ACC112 (cell line): Measurements from ENCODE around the gene ATM.
"Not testable (repeated sequence)": the region's sequence is repeated elsewhere in the genome, so short reads cannot be mapped to it uniquely, and the experiment has no call there.

Source experiments
- H2AFZ ChIP-seq: fragments of 200-600 bp; sonication (generic); one replicate; pipeline ENCODE4 v1.6.0; 2017; ENCODE audit warnings: antibody characterized with exemption, low read length; ENCODE audit not compliant: unreplicated experiment
- H3K27ac ChIP-seq: fragments of 200-600 bp; sonication (generic); 2 replicates; pipeline ENCODE4 v1.5.1; 2014; ENCODE audit warnings: low read depth, mild to moderate bottlenecking, antibody characterized with exemption, low read length, moderate library complexity
- H3K27me3 ChIP-seq: fragments of 200-600 bp; sonication (generic); 2 replicates; pipeline ENCODE4 v1.6.1; 2014; ENCODE audit warnings: mild to moderate bottlenecking, antibody characterized with exemption, low read length, moderate library complexity, mixed read lengths; ENCODE audit not compliant: insufficient read depth
- H3K36me3 ChIP-seq: fragments of 200-600 bp; sonication (generic); 2 replicates; pipeline ENCODE4 v1.6.1; 2016; ENCODE audit warnings: mild to moderate bottlenecking, antibody characterized with exemption, low read length, moderate library complexity, mixed read lengths; ENCODE audit not compliant: insufficient read depth
- H3K4me1 ChIP-seq: fragments of 200-600 bp; sonication (generic); one replicate; pipeline ENCODE4 v1.6.1; 2016; ENCODE audit warnings: low read length, mixed read lengths; ENCODE audit not compliant: insufficient read depth, unreplicated experiment, control insufficient read depth
- H3K4me3 ChIP-seq: fragments of 200-600 bp; sonication (generic); 2 replicates; pipeline ENCODE4 v1.5.1; 2014; ENCODE audit warnings: mild to moderate bottlenecking, low read depth, low read length
- H3K79me2 ChIP-seq: fragments of 200-600 bp; sonication (generic); one replicate; pipeline ENCODE4 v1.6.0; 2016; ENCODE audit warnings: low read length; ENCODE audit not compliant: control insufficient read depth, unreplicated experiment, insufficient read depth

The ATM gene

GRCh38 chr11:108370315-108370714 is 147.4 kb downstream of the ATM start:
- Histone ChIP-seq H3K4me3 (no peak overlapping the region), H3K79me2 (no peaks in the 10 kb centered on the region), H3K27me3 (no peaks in the 10 kb centered on the region), H2AFZ (no peak overlapping the region), H3K4me1 (peaks cover 11% of the 10 kb centered on the region), H3K27ac (no peak overlapping the region), H3K36me3 (peaks cover 18% of the 10 kb centered on the region; the same call in 1 of the 2 replicates)

- H2AFZ ChIP-seq: no peak overlapping the region
- H3K27ac ChIP-seq: no peak overlapping the region
- peaks cover 11% of the 10 kb centered on the region for H3K4me1 ChIP-seq
- no peaks in the 10 kb centered on the region for H3K79me2 ChIP-seq
- no peak overlapping the region for H3K4me3 ChIP-seq
- H3K36me3 ChIP-seq: peaks cover 18% of the 10 kb centered on the region; the same call in 1 of the 2 replicates
- no peaks in the 10 kb centered on the region for H3K27me3 ChIP-seq
Observed at GRCh38 chr11:108370990-108371389, 148.1 kb downstream of the ATM start.

- H3K79me2 ChIP-seq: not testable (repeated sequence)
Observed at GRCh38 chr11:108373505-108373904, 150.6 kb downstream of the ATM start.

GRCh38 chr11:108388576-108388975 is 165.7 kb downstream of the ATM start:
- Histone ChIP-seq H2AFZ (no peak overlapping the region), H3K36me3 (no peaks in the 10 kb centered on the region)

More at GRCh38 chr11:108373505-108373904, 150.6 kb downstream of the ATM start:
- H2AFZ ChIP-seq, H3K4me1 ChIP-seq, H3K4me3 ChIP-seq, H3K27ac ChIP-seq, H3K27me3 ChIP-seq: not testable (repeated sequence)
- H3K36me3 ChIP-seq: peaks cover 11% of the 10 kb centered on the region; the same call in 1 of the 2 replicates

GRCh38 chr11:108392353-108392752 is 169.5 kb downstream of the ATM start:
- no peaks in the 10 kb centered on the region for H3K4me1 ChIP-seq
- no peak overlapping the region for H2AFZ ChIP-seq
- H3K4me3 ChIP-seq: no peak overlapping the region
- H3K36me3 ChIP-seq: no peaks in the 10 kb centered on the region
- H3K27ac ChIP-seq: no peak overlapping the region
- H3K79me2 ChIP-seq: no peaks in the 10 kb centered on the region
- H3K27me3 ChIP-seq: no peaks in the 10 kb centered on the region

More at GRCh38 chr11:108388576-108388975, 165.7 kb downstream of the ATM start:
- no peak overlapping the region for H3K4me3 ChIP-seq
- H3K27ac ChIP-seq: no peak overlapping the region
- no peaks in the 10 kb centered on the region for H3K79me2 ChIP-seq
- H3K4me1 ChIP-seq: no peaks in the 10 kb centered on the region
- H3K27me3 ChIP-seq: no peaks in the 10 kb centered on the region

GRCh38 chr11:108393046-108393445 is 170.2 kb downstream of the ATM start:
- Histone ChIP-seq H3K79me2 (no peaks in the 10 kb centered on the region), H3K27me3 (no peaks in the 10 kb centered on the region), H3K27ac (no peak overlapping the region), H3K4me1 (no peaks in the 10 kb centered on the region), H2AFZ (no peak overlapping the region), H3K36me3 (no peaks in the 10 kb centered on the region), H3K4me3 (no peak overlapping the region)

GRCh38 chr11:108394744-108395284 is 171.9 kb downstream of the ATM start:
- Histone ChIP-seq H3K79me2 (no peaks in the 10 kb centered on the region), H3K27me3 (no peaks in the 10 kb centered on the region), H3K4me3 (no peak overlapping the region), H3K36me3 (no peaks in the 10 kb centered on the region), H3K27ac (no peak overlapping the region), H3K4me1 (no peaks in the 10 kb centered on the region), H2AFZ (no peak overlapping the region)

- not testable (repeated sequence) for H3K79me2 ChIP-seq, H3K27me3 ChIP-seq, H3K36me3 ChIP-seq, H3K4me3 ChIP-seq, H2AFZ ChIP-seq, H3K27ac ChIP-seq, H3K4me1 ChIP-seq
Observed at GRCh38 chr11:108396672-108397071, 173.8 kb downstream of the ATM start.

- Histone ChIP-seq H3K27ac (no peak overlapping the region), H2AFZ (no peak overlapping the region), H3K4me3 (no peak overlapping the region), H3K79me2 (no peaks in the 10 kb centered on the region), H3K4me1 (no peaks in the 10 kb centered on the region), H3K27me3 (no peaks in the 10 kb centered on the region), H3K36me3 (no peaks in the 10 kb centered on the region)
Observed at GRCh38 chr11:108398439-108398838, 175.6 kb downstream of the ATM start.

GRCh38 chr11:108402241-108402640 is 179.4 kb downstream of the ATM start:
- H3K27ac ChIP-seq: no peak overlapping the region
- no peaks in the 10 kb centered on the region for H3K79me2 ChIP-seq
- no peaks in the 10 kb centered on the region for H3K4me1 ChIP-seq
- H3K27me3 ChIP-seq: no peaks in the 10 kb centered on the region
- H2AFZ ChIP-seq: no peak overlapping the region
- H3K4me3 ChIP-seq: no peak overlapping the region
- no peaks in the 10 kb centered on the region for H3K36me3 ChIP-seq

- Histone ChIP-seq H3K4me3 (no peak overlapping the region), H3K27ac (no peak overlapping the region), H3K36me3 (no peaks in the 10 kb centered on the region), H3K27me3 (no peaks in the 10 kb centered on the region), H2AFZ (no peak overlapping the region), H3K4me1 (no peaks in the 10 kb centered on the region), H3K79me2 (no peaks in the 10 kb centered on the region)
Observed at GRCh38 chr11:108403052-108403451, 180.2 kb downstream of the ATM start.
